ENCODE data around the gene ABHD10.

Gene ABHD10

DNA sequence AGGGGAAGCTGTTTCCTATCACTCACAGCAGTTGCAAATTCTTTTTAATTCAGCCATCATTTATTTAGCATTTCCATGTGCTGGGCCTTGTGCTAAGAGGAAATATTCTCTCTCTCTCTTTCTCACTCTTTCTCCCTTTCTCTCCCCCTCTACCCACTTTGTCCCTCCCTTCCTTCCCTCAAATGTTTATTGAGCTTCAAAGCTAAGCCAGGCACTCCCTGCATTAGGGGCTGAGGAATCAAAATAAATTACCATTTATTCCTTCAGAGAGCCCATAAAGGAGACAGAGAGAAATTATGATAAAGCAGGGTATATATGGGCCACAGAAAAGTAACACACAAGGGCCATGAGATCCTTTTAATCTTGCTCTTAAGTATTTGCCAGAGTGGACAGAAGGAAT, 62.5 kb downstream of the ABHD10 start:
- TF ChIP-seq, protein P1, sequence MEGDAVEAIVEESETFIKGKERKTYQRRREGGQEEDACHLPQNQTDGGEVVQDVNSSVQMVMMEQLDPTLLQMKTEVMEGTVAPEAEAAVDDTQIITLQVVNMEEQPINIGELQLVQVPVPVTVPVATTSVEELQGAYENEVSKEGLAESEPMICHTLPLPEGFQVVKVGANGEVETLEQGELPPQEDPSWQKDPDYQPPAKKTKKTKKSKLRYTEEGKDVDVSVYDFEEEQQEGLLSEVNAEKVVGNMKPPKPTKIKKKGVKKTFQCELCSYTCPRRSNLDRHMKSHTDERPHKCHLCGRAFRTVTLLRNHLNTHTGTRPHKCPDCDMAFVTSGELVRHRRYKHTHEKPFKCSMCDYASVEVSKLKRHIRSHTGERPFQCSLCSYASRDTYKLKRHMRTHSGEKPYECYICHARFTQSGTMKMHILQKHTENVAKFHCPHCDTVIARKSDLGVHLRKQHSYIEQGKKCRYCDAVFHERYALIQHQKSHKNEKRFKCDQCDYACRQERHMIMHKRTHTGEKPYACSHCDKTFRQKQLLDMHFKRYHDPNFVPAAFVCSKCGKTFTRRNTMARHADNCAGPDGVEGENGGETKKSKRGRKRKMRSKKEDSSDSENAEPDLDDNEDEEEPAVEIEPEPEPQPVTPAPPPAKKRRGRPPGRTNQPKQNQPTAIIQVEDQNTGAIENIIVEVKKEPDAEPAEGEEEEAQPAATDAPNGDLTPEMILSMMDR (IDR thresholded peaks at IDR 0.05; ENCODE audit: insufficient read depth, missing control alignments), result no peak
- DNase-seq (ENCODE audit: insufficient read length, low spot score), result no peak
- FAIRE-seq, result no peak

DNA sequence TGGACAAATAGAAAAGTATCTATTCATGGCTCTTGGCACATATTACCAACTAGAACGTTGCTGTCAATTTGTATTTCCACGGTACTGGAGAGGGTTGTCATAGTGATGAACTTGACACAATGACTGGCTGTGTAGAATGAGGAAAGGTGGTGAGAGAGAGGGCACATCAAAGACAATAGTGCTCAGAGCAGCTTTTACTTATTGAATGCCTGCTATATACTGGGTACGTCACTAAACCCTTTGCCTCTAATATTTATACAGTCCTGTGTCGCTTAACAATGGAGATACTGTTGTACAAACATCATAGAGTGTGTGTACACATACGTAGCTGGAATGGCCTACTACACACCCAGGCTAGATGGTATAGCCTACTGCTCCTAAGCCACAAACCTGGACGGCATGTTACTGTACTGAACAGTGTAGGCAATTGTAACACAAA, 64.0 kb downstream of the ABHD10 start:
- TF ChIP-seq, protein P1 (IDR thresholded peaks at IDR 0.05; ENCODE audit: insufficient read depth, missing control alignments), result no peak
- DNase-seq (ENCODE audit: insufficient read length, low spot score) (no peak), FAIRE-seq (peak; percentile 38)
